ENCODE data around the gene NDRG2.

Gene NDRG2

GRCh38 chr14:21024585-21025370 is at the start of gene NDRG2:
Gene NDRG2 (minus strand): TSS chr14:21025061. CDS start chr14:21023315, 1,746 bp downstream.
- H3K27ac ChIP-seq, result no peak within 1 kb of the TSS
- DNase-seq (ENCODE audit: low spot score), result peak; percentile 54
- TF ChIP-seq CTCF (conservative IDR thresholded peaks at IDR 0.05; ENCODE audit: low read depth), result no peak
- ChIA-PET CTCF (interaction anchor here (0.6 to 1.0 kb wide), 3 partner anchors 10 to 65 kb away, joined by 3 to 4 read pairs (median 3); no protein-coding TSS in a partner anchor), POLR2A (ENCODE audit: low non-redundant PET) (interaction anchor here (0.5 to 0.6 kb wide), 2 partner anchors 17 to 682 kb away, joined by 3 read pairs; no protein-coding TSS in a partner anchor)

- ChIA-PET POLR2A (ENCODE audit: low non-redundant PET) (interaction anchor here (0.6 kb wide), 1 partner anchor 20 kb away, joined by 5 read pairs; no protein-coding TSS in a partner anchor), CTCF (interaction anchor here (0.6 to 1.8 kb wide), 5 partner anchors 16 to 93 kb away, joined by 3 to 5 read pairs (median 4); no protein-coding TSS in a partner anchor)
- DNase-seq (ENCODE audit: low spot score), result no peak
- no peak for TF ChIP-seq CTCF (conservative IDR thresholded peaks at IDR 0.05; ENCODE audit: low read depth)
- H3K27ac ChIP-seq, result no peak overlapping the region
Observed at GRCh38 chr14:21073921-21074320, 49.1 kb upstream of the NDRG2 start.

- ChIA-PET POLR2A (ENCODE audit: low non-redundant PET) (no interaction called here), CTCF (interaction anchor here (0.6 to 3.0 kb wide), 4 partner anchors 20 to 102 kb away, joined by 3 to 21 read pairs (median 4); no protein-coding TSS in a partner anchor)
- no peak for TF ChIP-seq CTCF (conservative IDR thresholded peaks at IDR 0.05; ENCODE audit: low read depth)
- no peak for DNase-seq (ENCODE audit: low spot score)
- H3K27ac ChIP-seq, result no peak overlapping the region
Observed at GRCh38 chr14:21072781-21073339, 48.0 kb upstream of the NDRG2 start.

- H3K27ac ChIP-seq, result peak overlapping the region; percentile 83
- no peak for DNase-seq (ENCODE audit: low spot score)
- ChIA-PET CTCF (interaction anchor here (0.6 to 3.0 kb wide), 6 partner anchors 11 to 552 kb away, joined by 3 to 31 read pairs (median 4); no protein-coding TSS in a partner anchor), POLR2A (ENCODE audit: low non-redundant PET) (no interaction called here)
- no peak for TF ChIP-seq CTCF (conservative IDR thresholded peaks at IDR 0.05; ENCODE audit: low read depth)
Observed at GRCh38 chr14:21072031-21072473, 47.2 kb upstream of the NDRG2 start.

- DNase-seq (ENCODE audit: low spot score), result peak; percentile 42
- ChIA-PET CTCF (interaction anchor here (0.6 to 3.0 kb wide), 8 partner anchors 10 to 363 kb away, joined by 3 to 31 read pairs (median 4); no protein-coding TSS in a partner anchor), POLR2A (ENCODE audit: low non-redundant PET) (interaction anchor here (1.4 kb wide), 1 partner anchor 33 kb away, joined by 4 read pairs; no protein-coding TSS in a partner anchor)
- peak overlapping the region; percentile 83 for H3K27ac ChIP-seq
- TF ChIP-seq CTCF (conservative IDR thresholded peaks at IDR 0.05; ENCODE audit: low read depth), result no peak
Observed at GRCh38 chr14:21071225-21072030, 46.6 kb upstream of the NDRG2 start.

Measured in RWPE1 (cell line).